Activated T-cell treated with anti-CD3 and anti-CD28 coated beads, Interleukin-2, amount 50 U/mL, for 24 hours (primary cell): ENCODE results near the gene ABHD1.
"Not testable (repeated sequence)": the region's sequence is repeated elsewhere in the genome, so short reads cannot be mapped to it uniquely, and the experiment has no call there.

Experiments
- DNase-seq: peaks from one replicate; pipeline ENCODE4 v3.0.0-alpha.2; 2020
- H3K27ac Mint-ChIP-seq: 2 replicates; pipeline ENCODE4 v1.8.0; 2020; ENCODE audit warnings: mild to moderate bottlenecking, mixed read lengths
- H3K27me3 Mint-ChIP-seq: 2 replicates; pipeline ENCODE4 v1.8.0; 2020; ENCODE audit warnings: mixed read lengths
- H3K36me3 Mint-ChIP-seq: 2 replicates; pipeline ENCODE4 v1.8.0; 2020; ENCODE audit warnings: low read depth, mixed read lengths
- H3K4me1 Mint-ChIP-seq: 2 replicates; pipeline ENCODE4 v1.8.0; 2020; ENCODE audit warnings: low read depth, mixed read lengths
- H3K4me3 Mint-ChIP-seq: 2 replicates; pipeline ENCODE4 v1.8.0; 2020; ENCODE audit warnings: mild to moderate bottlenecking, moderate library complexity, mixed read lengths
- H3K9me3 Mint-ChIP-seq: 2 replicates; pipeline ENCODE4 v1.8.0; 2020; ENCODE audit warnings: mixed read lengths

ABHD1 gene

DNA sequence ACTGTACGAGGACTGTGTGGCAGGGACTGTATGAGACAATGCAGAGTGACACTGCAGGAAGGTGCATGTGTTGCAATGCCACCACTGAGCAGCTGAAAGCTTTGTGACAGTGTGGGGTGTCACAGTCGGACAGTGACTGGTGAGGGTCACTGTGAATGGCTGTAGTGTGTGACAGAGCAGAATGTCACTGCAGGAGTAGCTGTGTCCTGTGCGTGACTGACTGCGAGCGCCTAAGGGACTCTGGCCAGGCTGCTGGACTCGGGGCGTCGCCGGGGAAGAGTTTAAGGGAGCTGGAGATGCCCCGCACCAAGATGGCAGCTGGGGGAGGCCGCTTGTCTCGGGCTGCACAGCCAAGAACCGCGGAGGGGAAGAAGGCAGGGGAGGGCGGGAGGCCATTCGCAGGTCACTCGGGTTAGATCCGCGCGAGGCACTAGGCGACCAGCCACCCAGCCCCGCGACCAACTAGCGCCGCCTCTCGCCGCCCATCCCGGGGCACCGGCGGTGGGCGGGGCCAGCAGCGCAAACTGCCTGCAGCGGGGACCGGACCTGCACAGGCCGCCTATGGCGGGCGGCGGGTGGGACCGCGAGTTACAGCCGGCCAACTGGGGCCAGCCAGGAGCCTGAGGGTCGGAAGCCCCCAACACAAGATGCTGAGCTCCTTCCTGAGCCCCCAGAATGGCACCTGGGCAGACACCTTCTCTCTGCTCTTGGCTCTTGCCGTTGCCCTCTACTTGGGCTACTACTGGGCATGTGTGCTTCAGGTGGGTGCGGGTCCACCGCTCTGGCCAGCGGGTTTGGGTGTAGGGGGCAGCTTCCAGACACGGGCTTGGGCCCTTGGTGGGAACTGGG lies at the start of gene ABHD1:
Gene ABHD1 (plus strand): TSS at position 514 of the 849 bp plus-strand sequence. CDS start 134 bp downstream, at position 648.
- Mint-ChIP-seq H3K4me3 (peak within 1 kb of the TSS; percentile 78), H3K27me3 (peaks cover 19% of the 10 kb centered on the region), H3K36me3 (peaks cover under 1% of the 10 kb centered on the region), H3K4me1 (peaks cover 22% of the 10 kb centered on the region), H3K9me3 (no peaks in the 10 kb centered on the region), H3K27ac (peak within 1 kb of the TSS; percentile 79)
- peak; percentile 81 for DNase-seq

DNA sequence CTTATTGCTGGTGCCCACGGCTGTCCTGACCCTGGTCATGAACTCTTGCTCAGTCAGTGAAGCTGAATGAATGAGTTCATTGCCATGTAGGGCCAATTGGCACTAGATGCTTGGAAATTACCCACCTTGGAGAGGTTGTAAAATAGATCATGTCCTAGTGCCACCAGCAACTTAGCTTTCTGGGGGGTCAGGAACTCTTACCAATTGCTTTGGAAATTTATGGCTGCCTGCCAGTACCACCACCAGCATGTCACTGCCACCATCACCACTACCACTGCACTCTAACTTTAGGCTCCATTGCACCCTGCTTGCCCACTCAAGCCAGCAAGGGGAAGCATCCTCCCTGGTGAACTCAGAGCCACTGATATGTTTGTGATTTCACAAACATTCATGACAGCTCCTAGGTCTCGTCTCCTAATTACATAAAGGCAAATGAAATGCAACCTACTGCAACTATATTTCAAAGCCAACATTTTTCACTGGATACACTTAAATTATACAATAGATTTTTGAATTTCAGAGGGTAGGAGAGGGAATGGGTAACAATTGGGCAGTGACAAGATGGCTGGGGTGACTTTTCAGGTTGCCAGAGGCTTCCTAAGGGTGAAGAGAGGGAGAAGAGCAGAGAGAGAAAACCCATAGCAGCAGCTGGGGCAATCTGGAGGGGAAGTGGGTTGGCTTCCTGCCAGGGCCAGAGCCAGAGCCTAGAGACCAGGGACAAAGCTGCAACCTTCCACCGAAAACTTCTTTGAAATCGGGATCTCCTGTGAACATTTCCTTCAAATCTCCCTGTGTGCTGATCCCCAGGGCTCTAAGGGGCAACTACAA lies 48.7 kb upstream of the ABHD1 start:
- H3K4me1 Mint-ChIP-seq, result peaks cover 51% of the 10 kb centered on the region
- DNase-seq, result peak; percentile 55
- peaks cover 13% of the 10 kb centered on the region for H3K36me3 Mint-ChIP-seq
- peak overlapping the region; percentile 77 for H3K27ac Mint-ChIP-seq
- no peaks in the 10 kb centered on the region for H3K27me3 Mint-ChIP-seq
- no peaks in the 10 kb centered on the region for H3K9me3 Mint-ChIP-seq
- no peak overlapping the region for H3K4me3 Mint-ChIP-seq

DNA sequence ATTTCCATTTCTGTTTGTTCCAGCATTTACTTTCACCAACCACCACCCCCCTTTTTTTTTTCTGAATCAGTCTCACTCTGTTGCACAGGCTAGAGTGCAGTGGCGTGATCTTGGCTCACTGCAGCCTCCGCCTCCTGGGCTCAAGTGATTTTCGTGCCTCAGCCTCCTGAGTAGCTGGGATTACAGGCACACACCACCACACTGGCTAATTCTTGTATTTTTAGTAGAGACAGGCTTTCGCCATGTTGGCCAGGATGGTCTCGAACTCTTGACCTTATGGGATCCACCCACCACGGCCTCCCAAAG lies 48.1 kb upstream of the ABHD1 start:
- Mint-ChIP-seq H3K4me1 (peaks cover 50% of the 10 kb centered on the region), H3K27ac (peak overlapping the region; percentile 77)
- H3K4me3 Mint-ChIP-seq, H3K9me3 Mint-ChIP-seq, H3K36me3 Mint-ChIP-seq, H3K27me3 Mint-ChIP-seq, DNase-seq: not testable (repeated sequence)

DNA sequence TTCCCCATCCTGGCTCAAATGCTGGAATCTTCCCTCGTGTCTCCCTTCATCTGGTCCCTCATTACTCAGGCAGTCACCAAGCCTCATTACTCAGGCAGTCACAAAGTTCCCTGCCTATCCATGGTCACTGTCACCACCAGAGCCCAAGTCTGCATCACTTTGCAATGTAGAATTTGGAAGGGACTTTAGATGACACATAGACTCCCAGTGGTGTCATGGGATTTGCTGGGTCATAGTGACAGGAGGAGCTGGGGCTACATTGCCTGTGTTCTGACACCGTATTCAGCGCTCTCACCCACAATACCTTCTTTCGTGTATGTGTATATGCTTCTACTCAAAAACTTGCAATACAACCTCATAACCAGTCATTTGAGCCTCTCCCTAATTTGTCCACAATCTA lies 47.3 kb upstream of the ABHD1 start:
- H3K27ac Mint-ChIP-seq, result no peak overlapping the region
- H3K27me3 Mint-ChIP-seq, result no peaks in the 10 kb centered on the region
- no peak overlapping the region for H3K4me3 Mint-ChIP-seq
- no peaks in the 10 kb centered on the region for H3K9me3 Mint-ChIP-seq
- no peaks in the 10 kb centered on the region for H3K36me3 Mint-ChIP-seq
- H3K4me1 Mint-ChIP-seq, result peaks cover 52% of the 10 kb centered on the region
- no peak for DNase-seq

DNA sequence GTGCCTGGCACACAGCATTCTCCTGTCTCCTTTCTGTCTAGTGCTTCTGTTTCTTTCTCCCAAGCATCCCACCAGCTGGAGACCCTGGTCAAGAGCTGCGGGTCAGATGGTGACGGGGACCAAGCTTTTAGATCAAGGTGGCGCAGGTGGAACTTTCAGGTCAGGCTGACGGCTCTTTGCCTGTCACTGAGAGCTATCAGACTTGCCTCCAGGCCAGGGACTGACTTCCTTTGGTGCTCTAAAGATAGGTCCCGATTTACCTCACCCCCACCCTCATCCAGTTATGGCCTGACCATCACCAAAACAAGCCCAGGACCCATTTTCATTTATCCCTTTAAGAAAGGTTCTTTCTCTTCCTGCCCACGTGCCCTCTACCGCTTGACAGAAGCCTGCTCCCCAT lies 46.4 kb upstream of the ABHD1 start:
- peaks cover 55% of the 10 kb centered on the region for H3K4me1 Mint-ChIP-seq

DNA sequence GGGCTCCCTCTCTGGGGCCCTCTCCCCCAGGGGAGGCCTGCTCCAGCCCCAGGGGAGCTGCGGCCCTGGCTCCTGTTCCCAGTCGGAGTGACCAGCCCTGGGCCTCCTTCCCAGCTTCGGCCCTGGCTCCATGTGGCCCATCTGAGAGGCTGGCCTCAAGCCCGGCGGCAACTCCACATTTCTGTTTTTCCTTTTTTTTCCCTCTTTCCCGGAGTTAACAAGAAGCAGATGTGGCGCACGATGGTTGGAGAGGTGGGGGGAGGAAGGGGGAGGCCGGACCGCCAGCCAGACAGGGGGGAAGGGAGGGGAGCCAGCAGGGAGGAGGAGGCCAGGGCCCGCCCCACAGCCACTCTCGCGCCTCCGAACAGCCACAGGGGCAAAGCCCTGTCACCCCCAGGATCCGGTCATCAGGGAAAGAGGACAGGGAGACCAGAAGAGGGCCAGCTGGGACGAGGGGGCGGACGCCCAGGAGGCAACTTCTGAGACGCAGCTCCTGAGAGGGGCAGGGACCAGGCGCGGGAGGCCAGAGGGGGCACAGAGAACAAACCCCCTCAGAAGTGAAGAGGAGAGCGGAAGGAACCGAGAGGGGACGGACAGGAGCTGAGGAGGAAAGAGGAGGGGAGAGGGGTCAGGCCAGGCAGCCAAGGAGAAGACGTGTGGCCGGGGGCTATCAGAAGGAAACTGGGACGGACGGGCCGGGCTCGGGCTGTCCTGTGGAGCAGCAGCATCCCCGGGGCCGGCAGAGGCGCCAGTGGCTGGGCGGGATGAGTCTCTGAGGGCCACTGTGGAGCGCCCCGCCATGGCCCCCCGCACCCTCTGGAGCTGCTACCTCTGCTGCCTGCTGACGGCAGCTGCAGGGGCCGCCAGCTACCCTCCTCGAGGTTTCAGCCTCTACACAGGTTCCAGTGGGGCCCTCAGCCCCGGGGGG lies 45.1 kb upstream of the ABHD1 start, which contains the start of gene EMILIN1:
Gene EMILIN1 (plus strand): TSS at position 349 of the 928 bp plus-strand sequence. CDS start 451 bp downstream, at position 800.
- no peak within 1 kb of the TSS for H3K27ac Mint-ChIP-seq
- H3K36me3 Mint-ChIP-seq, result no peaks in the 10 kb centered on the region
- no peak within 1 kb of the TSS for H3K4me3 Mint-ChIP-seq
- peaks cover 46% of the 10 kb centered on the region for H3K4me1 Mint-ChIP-seq
- DNase-seq, result no peak
- H3K9me3 Mint-ChIP-seq, result no peaks in the 10 kb centered on the region
- H3K27me3 Mint-ChIP-seq, result no peaks in the 10 kb centered on the region

More for the DNA sequence above, 46.4 kb upstream of the ABHD1 start:
- no peak overlapping the region for H3K4me3 Mint-ChIP-seq
- DNase-seq, result no peak
- no peaks in the 10 kb centered on the region for H3K36me3 Mint-ChIP-seq
- no peaks in the 10 kb centered on the region for H3K9me3 Mint-ChIP-seq
- no peak overlapping the region for H3K27ac Mint-ChIP-seq
- H3K27me3 Mint-ChIP-seq, result no peaks in the 10 kb centered on the region

DNA sequence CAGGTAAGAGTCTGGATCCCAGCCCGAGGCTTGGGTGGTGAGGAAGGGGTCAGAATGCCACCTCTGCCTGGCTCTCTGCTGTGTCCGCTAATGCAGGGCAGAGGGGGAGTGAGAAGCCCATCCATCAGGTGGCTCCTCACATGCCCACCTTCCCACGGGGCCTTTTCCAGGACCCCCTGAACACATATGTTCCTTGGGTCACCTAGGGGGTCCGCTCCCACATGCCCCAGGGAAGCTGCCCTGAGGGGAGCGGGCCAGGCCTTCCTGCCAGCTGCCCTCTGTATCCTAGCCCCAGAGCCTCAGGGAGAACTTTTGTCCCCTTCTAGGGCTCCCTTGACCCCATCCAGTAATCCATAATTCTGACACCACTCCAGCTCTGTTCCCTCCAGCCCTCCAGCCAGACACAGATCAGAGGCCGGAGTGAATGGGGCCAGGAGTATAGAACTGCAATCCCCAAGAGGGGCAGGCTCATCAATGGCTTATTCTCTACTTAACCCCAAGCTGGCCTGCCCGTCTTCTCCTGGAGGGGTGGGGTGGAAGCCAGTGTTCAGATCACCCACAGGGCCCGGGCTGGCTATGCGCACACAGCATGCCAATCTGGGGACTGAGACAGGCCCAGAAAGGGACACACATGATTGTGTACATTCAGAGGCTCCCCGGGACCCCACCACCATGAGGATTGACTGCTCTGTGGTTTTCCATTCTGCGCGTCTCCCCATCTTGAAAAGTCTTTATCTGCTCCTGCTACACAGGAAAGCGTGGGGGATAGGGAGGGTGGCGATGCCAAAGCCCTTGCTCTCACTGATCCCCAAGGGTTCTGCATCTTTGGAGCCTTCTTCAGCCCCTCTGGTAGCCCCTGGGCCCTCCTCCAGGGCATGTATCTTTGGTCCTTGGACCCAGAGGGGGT lies 44.1 kb upstream of the ABHD1 start:
- Mint-ChIP-seq H3K36me3 (no peaks in the 10 kb centered on the region), H3K27ac (peak overlapping the region; percentile 81), H3K4me1 (peaks cover 36% of the 10 kb centered on the region), H3K9me3 (no peaks in the 10 kb centered on the region), H3K4me3 (no peak overlapping the region), H3K27me3 (no peaks in the 10 kb centered on the region)
- no peak for DNase-seq

DNA sequence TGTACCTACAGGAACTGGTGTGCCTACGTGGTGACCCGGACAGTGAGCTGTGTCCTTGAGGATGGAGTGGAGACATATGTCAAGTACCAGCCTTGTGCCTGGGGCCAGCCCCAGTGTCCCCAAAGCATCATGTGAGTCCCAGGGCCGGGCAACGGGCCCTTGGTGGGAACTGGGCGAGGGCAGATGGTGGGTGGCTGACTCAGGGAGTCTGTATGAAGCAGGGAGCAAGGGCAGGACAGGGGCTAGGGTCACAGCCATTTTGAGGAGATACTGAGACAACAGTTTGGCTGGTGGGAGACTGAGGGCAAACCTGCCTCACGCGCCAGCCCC lies 43.5 kb upstream of the ABHD1 start:
- no peaks in the 10 kb centered on the region for H3K36me3 Mint-ChIP-seq
- peak overlapping the region; percentile 81 for H3K27ac Mint-ChIP-seq
- no peak for DNase-seq
- H3K9me3 Mint-ChIP-seq, result no peaks in the 10 kb centered on the region
- H3K27me3 Mint-ChIP-seq, result no peaks in the 10 kb centered on the region
- peaks cover 33% of the 10 kb centered on the region for H3K4me1 Mint-ChIP-seq
- H3K4me3 Mint-ChIP-seq, result no peak overlapping the region

DNA sequence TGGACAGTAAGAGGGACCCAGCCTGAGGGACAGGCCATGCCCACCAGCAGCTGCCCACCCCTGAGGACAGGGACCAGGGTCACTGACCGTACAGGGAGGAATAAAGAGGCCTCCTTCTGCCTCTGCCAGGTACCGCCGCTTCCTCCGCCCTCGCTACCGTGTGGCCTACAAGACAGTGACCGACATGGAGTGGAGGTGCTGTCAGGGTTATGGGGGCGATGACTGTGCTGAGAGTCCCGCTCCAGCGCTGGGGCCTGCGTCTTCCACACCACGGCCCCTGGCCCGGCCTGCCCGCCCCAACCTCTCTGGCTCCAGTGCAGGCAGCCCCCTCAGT lies 43.0 kb upstream of the ABHD1 start:
- DNase-seq, result no peak
- Mint-ChIP-seq H3K27ac (peak overlapping the region; percentile 95), H3K9me3 (no peaks in the 10 kb centered on the region), H3K4me1 (peaks cover 33% of the 10 kb centered on the region), H3K27me3 (no peaks in the 10 kb centered on the region), H3K4me3 (no peak overlapping the region), H3K36me3 (no peaks in the 10 kb centered on the region)

DNA sequence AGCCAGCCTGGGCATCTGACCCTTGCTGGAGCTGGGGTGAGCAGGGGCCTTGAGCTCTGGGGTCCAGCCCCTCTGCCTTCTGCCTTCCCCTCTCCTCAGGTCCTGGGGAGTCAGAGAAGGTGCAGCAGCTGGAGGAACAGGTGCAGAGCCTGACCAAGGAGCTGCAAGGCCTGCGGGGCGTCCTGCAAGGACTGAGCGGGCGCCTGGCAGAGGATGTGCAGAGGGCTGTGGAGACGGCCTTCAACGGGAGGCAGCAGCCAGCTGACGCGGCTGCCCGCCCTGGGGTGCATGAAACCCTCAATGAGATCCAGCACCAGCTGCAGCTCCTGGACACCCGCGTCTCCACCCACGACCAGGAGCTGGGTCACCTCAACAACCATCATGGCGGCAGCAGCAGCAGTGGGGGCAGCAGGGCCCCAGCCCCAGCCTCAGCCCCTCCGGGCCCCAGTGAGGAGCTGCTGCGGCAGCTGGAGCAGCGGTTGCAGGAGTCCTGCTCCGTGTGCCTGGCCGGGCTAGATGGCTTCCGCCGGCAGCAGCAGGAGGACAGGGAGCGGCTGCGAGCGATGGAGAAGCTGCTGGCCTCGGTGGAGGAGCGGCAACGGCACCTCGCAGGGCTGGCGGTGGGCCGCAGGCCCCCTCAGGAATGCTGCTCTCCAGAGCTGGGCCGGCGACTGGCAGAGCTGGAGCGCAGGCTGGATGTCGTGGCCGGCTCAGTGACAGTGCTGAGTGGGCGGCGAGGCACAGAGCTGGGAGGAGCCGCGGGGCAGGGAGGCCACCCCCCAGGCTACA lies 41.4 kb upstream of the ABHD1 start:
- Mint-ChIP-seq H3K9me3 (no peaks in the 10 kb centered on the region), H3K27ac (peak overlapping the region; percentile 95), H3K4me3 (no peak overlapping the region), H3K4me1 (peaks cover 33% of the 10 kb centered on the region), H3K27me3 (no peaks in the 10 kb centered on the region), H3K36me3 (no peaks in the 10 kb centered on the region)
- DNase-seq, result no peak

DNA sequence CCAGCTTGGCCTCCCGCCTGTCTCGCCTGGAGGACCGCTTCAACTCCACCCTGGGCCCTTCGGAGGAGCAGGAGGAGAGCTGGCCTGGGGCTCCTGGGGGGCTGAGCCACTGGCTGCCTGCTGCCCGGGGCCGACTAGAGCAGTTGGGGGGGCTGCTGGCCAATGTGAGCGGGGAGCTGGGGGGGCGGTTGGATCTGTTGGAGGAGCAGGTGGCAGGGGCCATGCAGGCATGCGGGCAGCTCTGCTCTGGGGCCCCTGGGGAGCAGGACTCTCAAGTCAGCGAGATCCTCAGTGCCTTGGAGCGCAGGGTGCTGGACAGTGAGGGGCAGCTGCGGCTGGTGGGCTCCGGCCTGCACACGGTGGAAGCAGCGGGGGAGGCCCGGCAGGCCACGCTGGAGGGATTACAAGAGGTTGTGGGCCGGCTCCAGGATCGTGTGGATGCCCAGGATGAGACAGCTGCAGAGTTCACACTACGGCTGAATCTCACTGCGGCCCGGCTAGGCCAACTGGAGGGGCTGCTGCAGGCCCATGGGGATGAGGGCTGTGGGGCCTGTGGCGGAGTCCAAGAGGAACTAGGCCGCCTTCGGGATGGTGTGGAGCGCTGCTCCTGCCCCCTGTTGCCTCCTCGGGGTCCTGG lies 40.7 kb upstream of the ABHD1 start:
- no peak overlapping the region for H3K27ac Mint-ChIP-seq
- no peaks in the 10 kb centered on the region for H3K36me3 Mint-ChIP-seq
- no peaks in the 10 kb centered on the region for H3K27me3 Mint-ChIP-seq
- no peak for DNase-seq
- H3K9me3 Mint-ChIP-seq, result no peaks in the 10 kb centered on the region
- H3K4me1 Mint-ChIP-seq, result peaks cover 39% of the 10 kb centered on the region
- H3K4me3 Mint-ChIP-seq, result no peak overlapping the region

DNA sequence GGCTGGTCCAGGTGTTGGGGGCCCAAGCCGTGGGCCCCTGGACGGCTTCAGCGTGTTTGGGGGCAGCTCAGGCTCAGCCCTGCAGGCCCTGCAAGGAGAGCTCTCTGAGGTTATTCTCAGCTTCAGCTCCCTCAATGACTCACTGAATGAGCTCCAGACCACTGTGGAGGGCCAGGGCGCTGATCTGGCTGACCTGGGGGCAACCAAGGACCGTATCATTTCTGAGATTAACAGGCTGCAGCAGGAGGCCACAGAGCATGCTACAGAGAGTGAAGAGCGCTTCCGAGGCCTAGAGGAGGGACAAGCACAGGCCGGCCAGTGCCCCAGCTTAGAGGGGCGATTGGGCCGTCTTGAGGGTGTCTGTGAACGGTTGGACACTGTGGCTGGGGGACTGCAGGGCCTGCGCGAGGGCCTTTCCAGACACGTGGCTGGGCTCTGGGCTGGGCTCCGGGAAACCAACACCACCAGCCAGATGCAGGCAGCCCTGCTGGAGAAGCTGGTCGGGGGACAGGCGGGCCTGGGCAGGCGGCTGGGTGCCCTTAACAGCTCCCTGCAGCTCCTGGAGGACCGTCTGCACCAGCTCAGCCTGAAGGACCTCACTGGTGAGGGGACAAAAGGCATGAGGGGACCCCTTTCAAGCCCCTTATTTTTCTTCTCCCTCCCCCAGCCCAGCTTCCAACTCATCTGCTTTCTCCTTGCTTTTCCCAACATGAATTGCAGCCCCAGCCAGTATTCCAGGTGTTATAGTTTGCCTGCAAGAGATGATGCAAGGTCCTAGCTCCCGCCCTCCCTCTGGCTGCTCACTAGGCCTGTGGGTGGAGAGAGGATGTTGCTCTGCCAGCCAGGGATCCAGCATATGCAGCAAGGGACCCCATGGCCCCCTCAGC lies 40.0 kb upstream of the ABHD1 start:
- Mint-ChIP-seq H3K4me1 (peaks cover 39% of the 10 kb centered on the region), H3K27me3 (no peaks in the 10 kb centered on the region), H3K27ac (no peak overlapping the region), H3K4me3 (no peak overlapping the region), H3K36me3 (no peaks in the 10 kb centered on the region), H3K9me3 (no peaks in the 10 kb centered on the region)
- DNase-seq, result no peak
